GM21576 (cell line): ENCODE data around the gene WDR73.

Experiments used
- ATAC-seq: cut with Tn5 transposase; IDR thresholded peaks from one replicate; pipeline ENCODE4 v1.9.1; 2021; ENCODE audit warnings: mild to moderate bottlenecking, moderate library complexity; ENCODE audit not compliant: unreplicated experiment

The WDR73 gene

GRCh38 chr15:84621358-84621979 is 32.6 kb downstream of the WDR73 start:
- no peak for ATAC-seq

GRCh38 chr15:84620626-84621025 is 33.5 kb downstream of the WDR73 start:
- ATAC-seq, result no peak

- ATAC-seq, result no peak
Observed at GRCh38 chr15:84616235-84616634, 37.8 kb downstream of the WDR73 start.

GRCh38 chr15:84611631-84612030 is 42.5 kb downstream of the WDR73 start:
- no peak for ATAC-seq

GRCh38 chr15:84609818-84610525 is 44.1 kb downstream of the WDR73 start:
- ATAC-seq, result no peak

GRCh38 chr15:84608707-84609284 is 45.3 kb downstream of the WDR73 start:
- ATAC-seq, result no peak

- ATAC-seq, result no peak
Observed at GRCh38 chr15:84606653-84607120, 47.4 kb downstream of the WDR73 start.

GRCh38 chr15:84605554-84605882 is 48.6 kb downstream of the WDR73 start:
- no peak for ATAC-seq

GRCh38 chr15:84604826-84605553 is 49.1 kb downstream of the WDR73 start:
- ATAC-seq, result no peak

- ATAC-seq, result no peak
Observed at GRCh38 chr15:84603630-84604379, 50.3 kb downstream of the WDR73 start.

- ATAC-seq, result no peak
Observed at GRCh38 chr15:84601555-84601838, 52.6 kb downstream of the WDR73 start.

GRCh38 chr15:84600687-84601554 is 53.2 kb downstream of the WDR73 start, which contains the start of gene ZSCAN2:
Gene ZSCAN2, plus strand, starts transcription at chr15:84601009. Its CDS starts 2,919 bp downstream, at chr15:84603928.
- peak; percentile 89 for ATAC-seq

- peak; percentile 1 for ATAC-seq
Observed at GRCh38 chr15:84600331-84600686, 53.8 kb downstream of the WDR73 start.

- ATAC-seq, result no peak
Observed at GRCh38 chr15:84599906-84600305, 54.2 kb downstream of the WDR73 start.

- ATAC-seq, result no peak
Observed at GRCh38 chr15:84598993-84599392, 55.1 kb downstream of the WDR73 start.

GRCh38 chr15:84598250-84598649 is 55.8 kb downstream of the WDR73 start:
- ATAC-seq, result peak; percentile 37

GRCh38 chr15:84597296-84597695 is 56.8 kb downstream of the WDR73 start:
- no peak for ATAC-seq

- ATAC-seq, result no peak
Observed at GRCh38 chr15:84595660-84596059, 58.4 kb downstream of the WDR73 start.

- no peak for ATAC-seq
Observed at GRCh38 chr15:84594617-84595290, 59.3 kb downstream of the WDR73 start.

- no peak for ATAC-seq
Observed at GRCh38 chr15:84591815-84592214, 62.3 kb downstream of the WDR73 start.
